A549 (cell line): ENCODE measurements around the gene PUS1.

Experiments
- CEBPB ChIP-seq, 2 experiments: fragments of >200 bp in 1 of 2; sonication (Bioruptor Twin) in 1 of 2; formaldehyde crosslinking in 1 of 2; IDR thresholded peaks; 2 replicates each; pipeline ENCODE4 v1.6.1; 2012 to 2016
- CTCF ChIP-seq: fragments of >200 bp; sonication (Bioruptor Twin); formaldehyde crosslinking; IDR thresholded peaks from 3 replicates; pipeline ENCODE4 v1.5.1; 2016
- ESRRA ChIP-seq: fragments of 150-350 bp; IDR thresholded peaks from 2 replicates; pipeline ENCODE4 v1.6.1; 2014; ENCODE audit warnings: mild to moderate bottlenecking, low read length, borderline replicate concordance
- FOSL2 ChIP-seq, 2 experiments: fragments of 450-650 bp in 1 of 2; fragments of >200 bp in 1 of 2; sonication (Bioruptor Twin) in 1 of 2; formaldehyde crosslinking; IDR thresholded peaks; 2 replicates each; pipeline versions ENCODE4 v1.5.0 to v1.6.1; 2016 to 2020; ENCODE audit warnings: mild to moderate bottlenecking in 1 of 2, moderate library complexity in 1 of 2
- KDM5A ChIP-seq: fragments of 200-600 bp; sonication (generic); IDR thresholded peaks from 2 replicates; pipeline ENCODE4 v1.6.1; 2016; ENCODE audit warnings: antibody characterized with exemption, mild to moderate bottlenecking
- PHF8 ChIP-seq: fragments of 200-600 bp; sonication (generic); IDR thresholded peaks from 2 replicates; pipeline ENCODE4 v1.6.1; 2016; ENCODE audit warnings: low read depth, mild to moderate bottlenecking, antibody characterized with exemption, moderate library complexity, borderline replicate concordance
- REST ChIP-seq: fragments of 200-600 bp; sonication (generic); IDR thresholded peaks from 2 replicates; pipeline ENCODE4 v1.6.1; 2016; ENCODE audit warnings: antibody characterized with exemption, mild to moderate bottlenecking, moderate library complexity
- RNF2 ChIP-seq: fragments of 200-600 bp; sonication (generic); IDR thresholded peaks from 2 replicates; pipeline ENCODE4 v1.6.1; 2016; ENCODE audit warnings: low read depth, mild to moderate bottlenecking, antibody characterized with exemption, moderate library complexity, borderline replicate concordance

- TF ChIP-seq REST (no peak), ESRRA (no peak), CTCF (no peak), CEBPB (IDR thresholded peaks at IDR 0.05) (no peak), RNF2 (no peak), FOSL2 (IDR thresholded peaks at IDR 0.05) (no peak), FOSL2 (CRISPR knock-in tag; IDR thresholded peaks at IDR 0.05) (no peak), KDM5A (no peak), PHF8 (no peak)
Measured at GRCh38 chr12:131920902-131921840, 7.9 kb upstream of the PUS1 start.
